GM08714 (cell line): ENCODE data around the gene CLEC12A.

Source experiments
- H3K4me3 ChIP-seq: fragments of 200-500 bp; sonication (Bioruptor generic); 2 replicates; pipeline ENCODE4 v1.5.1; 2014; ENCODE audit warnings: mild to moderate bottlenecking, low read length, inconsistent platforms
- ZNF274 ChIP-seq: IDR thresholded peaks from 2 replicates; pipeline ENCODE4 v1.6.1; 2012; ENCODE audit warnings: mild to moderate bottlenecking, low read depth, low read length

Gene CLEC12A

GRCh38 chr12:9971181-9971580, at the start of gene CLEC12A:
TSS of gene CLEC12A (plus strand) at chr12:9971409. CDS start at chr12:9971597, 188 bp downstream.
- H3K4me3 ChIP-seq, result no peak within 1 kb of the TSS
- TF ChIP-seq ZNF274, result no peak

- TF ChIP-seq ZNF274, result no peak
- H3K4me3 ChIP-seq, result no peak overlapping the region
These were observed 48.8 kb upstream of the CLEC12A start for GRCh38 chr12:9922429-9922828.

GRCh38 chr12:9925705-9926393, 45.4 kb upstream of the CLEC12A start:
- H3K4me3 ChIP-seq, result no peak overlapping the region
- TF ChIP-seq ZNF274, result no peak

GRCh38 chr12:9926876-9927275, 44.3 kb upstream of the CLEC12A start:
- H3K4me3 ChIP-seq, result no peak overlapping the region
- no peak for TF ChIP-seq ZNF274

GRCh38 chr12:9928607-9929006, 42.6 kb upstream of the CLEC12A start:
- no peak overlapping the region for H3K4me3 ChIP-seq
- TF ChIP-seq ZNF274, result no peak

- TF ChIP-seq ZNF274, result no peak
- H3K4me3 ChIP-seq, result no peak overlapping the region
These were observed 40.0 kb upstream of the CLEC12A start for GRCh38 chr12:9931245-9931644.

- no peak for TF ChIP-seq ZNF274
- H3K4me3 ChIP-seq, result no peak within 1 kb of the TSS
These were observed 38.9 kb upstream of the CLEC12A start, which contains the start of gene CLEC2A for GRCh38 chr12:9932270-9932669. TSS of gene CLEC2A (minus strand) at chr12:9932370. CDS start at chr12:9932329, 41 bp downstream.

- H3K4me3 ChIP-seq, result no peak overlapping the region
- TF ChIP-seq ZNF274, result no peak
These were observed 37.3 kb upstream of the CLEC12A start for GRCh38 chr12:9933958-9934357.

GRCh38 chr12:9935026-9935425, 36.2 kb upstream of the CLEC12A start:
- no peak for TF ChIP-seq ZNF274
- H3K4me3 ChIP-seq, result no peak overlapping the region

- no peak for TF ChIP-seq ZNF274
- no peak overlapping the region for H3K4me3 ChIP-seq
These were observed 34.6 kb upstream of the CLEC12A start for GRCh38 chr12:9936591-9936990.

- no peak for TF ChIP-seq ZNF274
- H3K4me3 ChIP-seq, result no peak overlapping the region
These were observed 30.8 kb upstream of the CLEC12A start for GRCh38 chr12:9940375-9940774.

- H3K4me3 ChIP-seq, result no peak overlapping the region
- TF ChIP-seq ZNF274, result no peak
These were observed 29.4 kb upstream of the CLEC12A start for GRCh38 chr12:9941838-9942237.

GRCh38 chr12:9943240-9943639, 28.0 kb upstream of the CLEC12A start:
- no peak for TF ChIP-seq ZNF274

GRCh38 chr12:9944391-9944790, 26.8 kb upstream of the CLEC12A start:
- TF ChIP-seq ZNF274, result no peak
- no peak overlapping the region for H3K4me3 ChIP-seq

More at GRCh38 chr12:9943240-9943639, 28.0 kb upstream of the CLEC12A start:
- H3K4me3 ChIP-seq, result peak overlapping the region; percentile 7; the same call in 1 of the 2 replicates

GRCh38 chr12:9947674-9948073, 23.5 kb upstream of the CLEC12A start:
- TF ChIP-seq ZNF274, result no peak
- no peak overlapping the region for H3K4me3 ChIP-seq
